ENCODE data around the gene MED1. TPM values are rescaled to one million over a fixed set of nuclear protein-coding genes. Genes with fewer than 3 reads are reported as not detected.

Gene MED1
- total RNA-seq, 6 experiments from 2014 or later, result 9.7 to 14.1 (median 13.2) TPM

- Histone ChIP-seq H3K4me3 (no peak overlapping the region), H3K27ac (no peak overlapping the region), H3K9me3 (no peaks in the 10 kb centered on the region), H3K36me3 (peaks cover 0 to 83% (median 25%) of the 10 kb centered on the region in 4 donors), H3K4me1 (no peaks in the 10 kb centered on the region), H3K27me3 (no peaks in the 10 kb centered on the region)
- intact Hi-C loops (cut with DNase I), result no loop called here
- 100% methylated on average over 1 of the region's 1 CpG for WGBS (ENCODE audit: insufficient coverage, low coverage, low lambda C conversion rate, missing lambda C conversion rate)
- no peak for ATAC-seq
- no peak for TF ChIP-seq POLR2A (IDR thresholded peaks at IDR 0.05)
- TF ChIP-seq CTCF (IDR thresholded peaks at IDR 0.05), result no peak
- DNase-seq, result no peak
Observed at GRCh38 chr17:39416141-39416540, 34.9 kb downstream of the MED1 start.

- Histone ChIP-seq H3K27me3 (no peaks in the 10 kb centered on the region), H3K27ac (no peak overlapping the region), H3K36me3 (peaks cover 0 to 75% (median 31%) of the 10 kb centered on the region in 4 donors), H3K4me3 (no peak overlapping the region), H3K9me3 (no peaks in the 10 kb centered on the region), H3K4me1 (no peaks in the 10 kb centered on the region)
- no peak for DNase-seq
- no peak for ATAC-seq
- intact Hi-C loops (cut with DNase I), result no loop called here
- WGBS (ENCODE audit: insufficient coverage, low coverage, low lambda C conversion rate, missing lambda C conversion rate), result 91% methylated on average over 12 of the region's 13 CpGs
- TF ChIP-seq POLR2A (IDR thresholded peaks at IDR 0.05) (no peak), CTCF (IDR thresholded peaks at IDR 0.05) (no peak)
Observed at GRCh38 chr17:39410279-39410678, 40.8 kb downstream of the MED1 start.

GRCh38 chr17:39408360-39408759 is 42.7 kb downstream of the MED1 start:
- ATAC-seq, result no peak
- H3K27ac ChIP-seq, result no peak overlapping the region
- intact Hi-C loops (cut with DNase I), result no loop called here
- 100% methylated on average over 2 of the region's 2 CpGs for WGBS (ENCODE audit: insufficient coverage, low coverage, low lambda C conversion rate, missing lambda C conversion rate)
- no peaks in the 10 kb centered on the region for H3K4me1 ChIP-seq
- H3K27me3 ChIP-seq, result no peaks in the 10 kb centered on the region
- H3K36me3 ChIP-seq, result peaks cover 0 to 58% (median 26%) of the 10 kb centered on the region in 4 donors
- TF ChIP-seq POLR2A (IDR thresholded peaks at IDR 0.05), result no peak
- TF ChIP-seq CTCF (IDR thresholded peaks at IDR 0.05), result no peak
- H3K9me3 ChIP-seq, result no peaks in the 10 kb centered on the region
- no peak for DNase-seq
- no peak overlapping the region for H3K4me3 ChIP-seq

- Histone ChIP-seq H3K9me3 (no peaks in the 10 kb centered on the region), H3K4me1 (no peaks in the 10 kb centered on the region), H3K4me3 (no peak overlapping the region), H3K27ac (no peak overlapping the region), H3K27me3 (no peaks in the 10 kb centered on the region), H3K36me3 (peaks cover 0 to 46% (median 24%) of the 10 kb centered on the region in 4 donors)
- 57% methylated on average over 1 of the region's 1 CpG for WGBS (ENCODE audit: insufficient coverage, low coverage, low lambda C conversion rate, missing lambda C conversion rate)
- ATAC-seq (no peak), DNase-seq (no peak)
- TF ChIP-seq CTCF (IDR thresholded peaks at IDR 0.05) (no peak), POLR2A (IDR thresholded peaks at IDR 0.05) (no peak)
- intact Hi-C loops (cut with DNase I), result no loop called here
Observed at GRCh38 chr17:39406951-39407350, 44.1 kb downstream of the MED1 start.

- no peak for TF ChIP-seq CTCF (IDR thresholded peaks at IDR 0.05)
- no peak for TF ChIP-seq POLR2A (IDR thresholded peaks at IDR 0.05)
- Histone ChIP-seq H3K27me3 (no peaks in the 10 kb centered on the region), H3K4me3 (no peak overlapping the region), H3K4me1 (peaks cover 0 to 2% (median 0%) of the 10 kb centered on the region in 4 donors), H3K27ac (no peak overlapping the region), H3K9me3 (no peaks in the 10 kb centered on the region), H3K36me3 (peaks cover 0 to 32% (median 21%) of the 10 kb centered on the region in 4 donors)
- DNase-seq (no peak), ATAC-seq (no peak)
- WGBS (ENCODE audit: insufficient coverage, low coverage, low lambda C conversion rate, missing lambda C conversion rate), result 67% methylated on average over 1 of the region's 1 CpG
- intact Hi-C loops (cut with DNase I), result no loop called here
Observed at GRCh38 chr17:39405436-39405835, 45.6 kb downstream of the MED1 start.

Measured in right lobe of liver (tissue), 6 donors.